NCI-H2196 (cell line): ENCODE measurements around the gene ATXN7L2.

Experiments
- DNase-seq: peaks from one replicate; lab custom pipeline; 2025; ENCODE audit not compliant: unreplicated experiment; lab: John Stamatoyannopoulos, UW

The ATXN7L2 gene

GRCh38 chr1:109495738-109496137 lies 12.0 kb downstream of the ATXN7L2 start:
- no peak for DNase-seq

DNA sequence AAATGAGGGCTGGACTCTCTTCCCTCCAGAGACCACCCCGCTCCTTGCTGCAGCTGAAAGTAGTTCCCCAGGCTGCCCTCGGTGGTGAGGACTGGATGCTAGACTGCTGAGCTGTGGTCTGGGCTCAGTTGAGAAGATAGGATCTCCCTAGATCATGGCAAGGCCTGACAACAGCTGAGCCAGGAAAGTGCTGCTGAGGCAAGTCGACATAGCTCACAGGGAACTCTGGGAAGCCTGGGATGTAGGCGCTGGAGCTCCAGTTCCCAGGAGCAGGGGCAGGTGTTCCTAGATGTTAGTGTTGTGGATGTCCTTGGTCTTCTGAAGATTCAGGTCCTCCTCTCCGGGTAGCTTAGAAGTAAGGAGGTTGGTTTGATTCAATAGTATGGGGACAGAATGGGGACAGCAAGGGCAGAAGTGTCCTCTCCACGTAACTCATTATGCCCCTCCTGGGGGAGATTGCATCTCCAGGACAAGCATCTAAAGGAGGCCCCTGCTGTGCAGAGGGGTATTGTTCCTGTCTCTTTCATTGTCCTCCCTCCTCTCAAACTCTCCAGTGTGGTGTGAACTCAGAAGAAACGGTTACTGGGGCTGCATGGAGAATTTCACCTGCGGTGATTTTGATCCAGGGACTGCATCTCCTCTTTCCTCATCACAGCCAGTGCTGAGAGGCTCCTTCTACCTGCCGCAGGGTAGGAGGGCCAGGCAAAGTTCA lies 13.9 kb downstream of the ATXN7L2 start:
- DNase-seq, result no peak

DNA sequence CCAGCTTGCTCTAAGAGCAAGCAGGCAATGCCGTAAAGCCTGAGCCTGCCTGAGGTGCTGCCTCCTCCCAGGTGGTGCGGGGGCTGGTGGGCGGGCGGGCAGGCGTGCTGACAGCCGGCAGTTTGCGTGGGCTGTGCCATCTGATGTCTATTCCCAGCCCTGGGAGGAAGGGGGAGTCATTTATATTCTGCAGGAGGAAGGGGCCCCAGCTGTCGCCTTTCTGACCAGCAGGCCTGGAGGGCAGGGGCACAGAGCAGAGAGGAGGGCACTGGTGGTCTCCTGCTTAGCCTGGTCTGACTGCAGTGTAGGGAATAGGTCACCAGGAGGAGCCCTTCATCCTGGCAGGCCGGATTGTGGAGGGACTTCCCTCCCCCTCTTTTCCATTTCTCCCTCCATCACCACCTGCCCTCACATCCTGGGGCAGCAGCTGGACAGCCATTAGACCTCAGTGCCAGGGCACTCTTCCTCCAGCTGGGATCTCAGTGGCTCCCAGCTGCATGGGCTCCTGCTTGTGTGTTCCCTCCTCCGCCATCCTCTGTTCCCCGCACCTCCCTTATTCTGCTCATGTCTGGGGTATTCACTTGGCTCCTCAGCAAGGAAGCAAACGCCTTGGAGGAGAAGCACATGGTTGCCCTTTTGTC lies 14.6 kb downstream of the ATXN7L2 start:
- peak; percentile 74 for DNase-seq

DNA sequence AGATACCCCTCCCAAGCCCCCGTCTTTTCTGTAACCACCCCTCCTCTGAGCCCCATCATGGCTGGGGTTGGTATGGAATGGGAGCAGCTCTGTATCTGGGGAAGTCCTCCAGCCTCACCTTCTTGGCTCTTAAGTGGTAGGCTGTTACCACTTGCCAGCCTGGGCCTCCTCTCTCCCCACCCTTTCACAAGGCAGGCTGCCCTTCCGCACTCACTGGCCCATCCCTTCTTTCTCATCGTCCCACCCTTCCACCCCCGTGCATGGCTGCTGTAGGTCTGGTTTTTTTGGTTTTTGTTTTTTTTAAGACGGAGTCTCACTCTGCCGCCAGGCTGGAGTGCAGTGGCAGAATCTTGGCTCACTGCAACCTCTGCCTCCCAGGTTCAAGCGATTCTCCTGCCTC lies 15.4 kb downstream of the ATXN7L2 start:
- DNase-seq, result no peak

DNA sequence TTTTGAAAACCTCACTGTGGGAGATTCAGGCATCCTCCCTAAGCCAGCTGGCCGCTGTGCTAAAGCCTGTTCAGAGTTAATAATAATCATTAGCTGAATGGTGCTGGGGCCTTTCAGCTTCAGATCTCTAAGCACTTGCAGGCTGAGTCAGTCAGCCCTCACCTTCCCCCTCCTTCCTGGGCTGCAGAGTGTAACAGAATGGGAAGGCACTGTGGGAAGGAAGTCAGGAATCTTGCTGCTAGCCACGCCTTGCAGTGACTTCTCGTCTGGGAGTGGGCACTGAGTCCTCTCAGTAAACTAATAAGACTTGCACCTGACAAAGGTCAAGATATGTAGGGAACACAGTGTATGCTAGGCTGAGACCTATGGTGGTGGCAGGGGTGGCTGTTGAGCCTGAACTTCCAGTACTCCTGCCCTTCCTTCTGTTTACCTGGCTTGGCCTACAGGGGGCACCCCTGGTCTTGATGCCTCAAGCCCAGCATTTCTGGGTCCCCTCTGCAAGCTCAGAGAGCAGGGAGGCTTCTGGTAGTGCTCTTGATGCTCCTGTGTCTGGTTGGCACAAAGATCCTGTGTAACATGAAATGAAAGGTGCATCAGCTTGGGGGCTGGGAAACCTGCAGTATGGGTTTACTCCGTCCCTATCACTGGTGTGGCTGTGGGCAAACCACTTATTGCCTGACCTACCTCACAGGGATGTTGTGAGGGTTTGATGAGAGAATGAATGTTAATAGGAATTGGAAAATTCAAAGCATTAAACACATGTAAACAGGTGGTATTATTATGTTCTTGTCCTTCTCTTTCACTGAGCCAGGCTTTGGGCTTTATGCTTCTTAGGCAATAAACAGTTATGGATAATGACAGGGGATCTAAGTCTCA lies 16.2 kb downstream of the ATXN7L2 start:
- DNase-seq, result peak; percentile 37

DNA sequence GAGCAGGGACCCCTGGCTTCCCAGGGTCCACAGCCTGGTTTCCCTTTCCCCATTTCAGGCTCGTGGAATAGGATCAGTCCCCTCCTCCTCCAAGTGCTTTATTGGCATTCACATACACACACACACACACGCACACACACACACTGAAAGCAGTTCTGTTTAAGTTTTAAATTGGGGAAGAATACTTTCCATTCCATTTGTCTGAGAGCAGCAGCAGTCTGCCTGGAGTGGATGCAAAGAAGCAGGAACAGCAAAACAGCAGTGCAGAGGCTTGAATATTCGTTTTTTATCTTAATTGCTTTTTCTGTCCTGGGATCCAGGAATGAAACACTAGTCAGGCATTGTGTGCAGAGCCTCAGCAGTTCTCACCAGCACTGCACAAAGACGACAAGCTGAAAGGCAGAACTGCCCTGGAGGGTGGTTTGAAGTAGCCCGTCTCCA lies 17.3 kb downstream of the ATXN7L2 start:
- DNase-seq, result no peak

GRCh38 chr1:109501644-109502363 lies 18.1 kb downstream of the ATXN7L2 start:
- no peak for DNase-seq

- no peak for DNase-seq
Measured at GRCh38 chr1:109502364-109502851, 18.7 kb downstream of the ATXN7L2 start.

DNA sequence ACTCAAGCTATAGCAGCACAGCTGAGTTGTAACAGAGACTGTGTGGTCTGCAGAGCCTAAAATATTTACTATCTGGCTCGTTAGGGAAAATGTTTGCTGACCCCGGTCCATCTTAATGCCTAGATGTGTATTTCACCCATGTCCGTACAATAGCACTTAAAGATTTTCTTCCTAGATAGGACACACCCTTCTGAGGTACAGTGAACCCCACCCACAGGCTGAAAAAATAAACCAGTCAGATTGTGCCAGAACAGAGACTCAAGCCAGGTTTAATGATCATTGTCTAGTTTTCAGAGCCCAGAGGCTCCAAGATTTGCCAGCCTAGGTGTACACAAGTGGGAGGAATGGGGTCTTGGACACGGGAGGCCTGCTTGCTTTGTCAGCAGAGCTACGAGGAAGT lies 20.2 kb downstream of the ATXN7L2 start:
- no peak for DNase-seq

- no peak for DNase-seq
Measured at GRCh38 chr1:109504974-109505373, 21.3 kb downstream of the ATXN7L2 start.

DNA sequence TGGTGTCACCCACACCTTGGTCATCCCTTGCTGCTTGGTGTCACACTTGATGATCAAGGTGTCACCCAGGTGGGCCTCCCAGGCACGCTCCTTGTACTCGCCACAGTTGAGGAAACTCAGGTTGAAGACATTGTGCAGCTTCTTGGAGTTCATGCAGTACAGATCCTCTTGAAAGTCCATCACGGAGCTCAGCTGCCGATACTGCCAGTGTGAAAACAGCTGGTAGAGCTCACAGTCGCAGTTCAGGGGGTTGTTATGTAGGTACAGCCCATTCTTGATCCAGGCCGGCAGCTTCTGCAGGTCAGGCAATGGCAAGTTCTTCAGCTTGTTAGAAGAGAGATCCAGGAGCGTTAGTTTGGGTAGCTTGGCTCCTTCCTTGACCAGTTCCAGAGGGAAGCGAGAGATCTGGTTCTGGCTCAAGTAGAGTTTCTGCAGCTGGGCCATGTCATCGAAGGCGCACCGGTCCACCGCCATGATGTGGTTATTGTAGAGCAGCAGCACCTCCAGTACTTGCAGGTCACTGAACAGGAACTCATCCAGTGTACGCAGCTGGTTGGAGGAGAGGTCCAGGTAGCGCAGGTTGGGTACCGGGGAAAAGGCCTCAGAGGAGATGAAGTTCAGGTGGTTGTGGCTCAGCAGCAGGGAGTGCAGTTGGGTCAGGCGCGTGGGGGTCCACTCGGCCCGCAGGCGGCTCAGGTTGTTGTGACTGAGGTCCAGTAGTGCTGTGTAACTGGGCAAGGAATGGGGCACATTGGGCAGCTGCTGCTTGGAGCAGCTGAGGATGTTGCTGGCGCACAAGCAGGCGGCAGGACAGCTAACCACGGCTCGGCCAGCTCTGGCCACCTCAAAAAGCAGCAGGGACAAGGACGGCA lies 24.5 kb downstream of the ATXN7L2 start:
- no peak for DNase-seq

DNA sequence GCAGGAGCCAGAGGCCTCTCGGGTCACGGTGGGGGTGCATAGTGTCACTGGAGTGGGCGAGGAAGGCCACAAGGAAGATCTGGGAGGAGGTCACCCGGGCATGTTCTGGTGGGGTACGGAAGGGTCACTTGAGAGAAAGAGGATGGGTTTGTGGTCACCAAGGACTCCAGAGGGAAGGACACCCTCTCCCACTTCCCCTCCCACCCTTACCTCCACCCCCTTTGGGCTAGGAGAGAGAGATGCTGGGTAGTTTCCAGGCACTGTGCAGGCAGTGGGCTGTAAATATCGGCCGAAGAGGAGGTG lies 25.1 kb downstream of the ATXN7L2 start:
- no peak for DNase-seq

- DNase-seq, result peak; percentile 78
Measured at GRCh38 chr1:109509176-109510134, 25.8 kb downstream of the ATXN7L2 start, which contains the start of gene AMIGO1. Gene AMIGO1, minus strand, starts transcription at chr1:109509727. Its CDS starts 815 bp downstream, at chr1:109508912.

- DNase-seq, result peak; percentile 28
Measured at GRCh38 chr1:109513110-109513710, 29.5 kb downstream of the ATXN7L2 start.

DNA sequence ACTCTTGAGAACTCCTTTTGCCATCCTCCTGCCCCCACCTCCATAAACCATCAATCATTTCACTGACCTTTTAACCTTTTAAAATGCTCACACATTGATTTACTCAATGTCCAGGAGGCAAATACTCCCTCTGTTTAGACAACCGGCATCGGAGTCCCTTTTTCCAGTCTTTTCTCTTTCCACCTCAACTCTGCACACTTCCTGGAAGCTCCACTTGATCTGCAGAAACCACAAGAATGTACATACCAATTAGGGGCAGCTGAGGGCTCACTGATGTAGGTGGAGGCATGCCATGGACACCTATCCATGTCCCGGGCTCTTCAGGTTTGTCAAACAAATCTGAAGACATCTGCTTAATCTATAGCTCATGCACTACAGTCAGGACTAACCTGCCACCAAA lies 31.1 kb downstream of the ATXN7L2 start:
- no peak for DNase-seq

GRCh38 chr1:109516872-109517271 lies 33.2 kb downstream of the ATXN7L2 start:
- no peak for DNase-seq

GRCh38 chr1:109517337-109517736 lies 33.6 kb downstream of the ATXN7L2 start:
- DNase-seq, result no peak
